CD4-positive, alpha-beta T cell treated with Interleukin-21 for 1 hour (primary cell): ENCODE results near the gene AMPH.
A peak's percentile ranks its signal among the peaks of the same experiment; 100 is the strongest.

ENCODE experiments used
- DNase-seq: peaks from one replicate; pipeline ENCODE4 v3.0.0-alpha.2; 2020

The AMPH gene

DNA sequence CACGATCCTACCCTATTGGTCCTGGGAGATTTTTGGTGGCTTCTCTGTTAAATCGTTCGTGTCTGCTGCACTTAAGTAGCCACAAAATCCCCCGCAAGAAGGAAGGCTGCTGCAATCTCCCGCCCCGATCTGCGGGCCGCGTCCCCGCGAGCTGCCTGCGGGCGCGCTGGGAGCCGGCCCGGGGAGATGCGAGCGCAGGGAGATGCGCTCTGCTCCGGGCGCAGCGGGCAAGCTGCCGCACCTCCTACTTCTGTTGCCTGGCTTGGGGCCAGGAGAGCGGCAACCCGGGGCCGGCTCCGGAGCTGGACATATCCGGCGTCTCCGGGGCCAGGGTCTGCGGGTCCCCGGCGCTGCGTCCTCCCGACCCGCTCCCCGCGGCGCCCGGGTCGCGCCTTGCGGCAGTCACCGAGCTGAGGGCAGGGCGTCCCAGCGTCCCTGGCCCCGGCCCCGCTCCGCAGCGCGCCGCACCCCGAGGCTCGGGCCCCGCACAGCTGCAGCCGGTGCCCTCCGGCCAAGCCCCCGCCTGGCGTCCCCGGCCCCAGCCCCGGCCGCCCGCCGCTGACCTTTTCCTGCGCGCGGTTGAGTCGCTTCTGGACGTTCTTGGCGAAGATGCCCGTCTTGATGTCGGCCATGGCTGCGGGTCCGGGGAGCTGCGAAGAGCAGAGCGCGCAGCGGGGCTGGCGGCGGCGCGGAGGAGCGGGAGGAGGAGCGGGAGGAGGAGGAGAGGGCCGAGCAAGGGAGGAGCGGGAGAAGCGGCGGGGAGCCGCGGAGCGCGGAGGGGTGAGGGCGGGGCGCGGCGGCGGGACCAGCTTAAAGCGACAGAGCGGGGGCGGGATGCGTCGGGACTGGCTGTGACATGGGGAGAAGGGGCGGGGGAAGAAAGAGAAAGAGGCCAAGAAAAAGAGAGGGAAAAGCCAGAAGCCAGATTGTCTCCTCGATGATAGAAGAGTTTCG is at the start of gene AMPH:
AMPH (minus strand) TSS at position 654 of the 954 bp plus-strand sequence; CDS start at position 632, 22 bp downstream.
- DNase-seq: no peak

- no peak for DNase-seq
Observed at GRCh38 chr7:38679419-38679818, 48.2 kb upstream of the AMPH start.

- no peak for DNase-seq
Observed at GRCh38 chr7:38678698-38679054, 47.5 kb upstream of the AMPH start.

- no peak for DNase-seq
Observed at GRCh38 chr7:38677981-38678697, 47.0 kb upstream of the AMPH start.

DNA sequence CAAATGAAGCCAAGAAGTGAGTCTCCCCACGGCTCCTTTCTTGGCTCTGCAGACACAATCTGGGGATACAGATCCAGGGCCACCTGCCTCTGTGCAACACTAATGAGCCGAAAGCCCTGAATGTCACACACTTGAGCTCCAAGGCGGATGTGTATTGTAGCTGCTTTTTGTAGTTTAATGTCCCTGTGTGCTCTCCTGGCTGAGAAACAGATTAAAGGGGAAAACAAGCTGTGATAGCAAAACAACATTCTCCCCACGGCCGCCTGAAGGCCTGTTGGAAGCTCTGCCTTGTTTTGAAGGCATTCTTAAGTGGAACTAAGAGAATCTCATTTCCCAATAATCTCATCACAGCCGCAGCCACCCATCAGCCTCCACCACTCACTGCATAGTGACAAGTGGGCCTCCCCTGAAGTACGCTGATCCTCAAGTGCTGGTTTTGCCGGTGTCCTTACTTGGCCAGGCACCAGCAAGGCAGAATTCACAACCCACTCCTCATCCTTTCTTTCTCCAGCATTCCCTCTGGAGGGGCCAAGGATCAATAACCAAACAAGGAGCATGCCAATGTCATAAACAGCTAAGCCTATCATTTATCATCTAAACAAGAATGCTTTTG is 44.4 kb upstream of the AMPH start:
- no peak for DNase-seq

DNA sequence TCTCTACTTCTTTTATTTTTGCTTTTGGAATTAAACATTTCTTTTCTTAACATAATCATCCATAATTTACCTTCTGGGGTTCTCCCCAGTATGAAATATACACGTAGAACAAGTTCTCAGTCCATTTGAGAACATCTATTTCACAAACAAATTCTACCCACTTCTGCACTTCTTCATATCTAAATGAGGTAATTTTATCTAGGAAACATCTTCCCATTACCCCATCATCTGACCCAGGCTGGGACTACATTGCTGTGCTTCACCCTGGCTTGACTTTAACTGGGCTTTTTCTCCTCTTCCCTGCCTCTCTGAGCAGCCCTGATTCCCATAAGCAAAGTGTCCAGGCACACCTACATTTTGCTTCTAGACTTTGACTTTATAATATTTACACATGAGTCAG is 43.3 kb upstream of the AMPH start:
- DNase-seq: no peak

DNA sequence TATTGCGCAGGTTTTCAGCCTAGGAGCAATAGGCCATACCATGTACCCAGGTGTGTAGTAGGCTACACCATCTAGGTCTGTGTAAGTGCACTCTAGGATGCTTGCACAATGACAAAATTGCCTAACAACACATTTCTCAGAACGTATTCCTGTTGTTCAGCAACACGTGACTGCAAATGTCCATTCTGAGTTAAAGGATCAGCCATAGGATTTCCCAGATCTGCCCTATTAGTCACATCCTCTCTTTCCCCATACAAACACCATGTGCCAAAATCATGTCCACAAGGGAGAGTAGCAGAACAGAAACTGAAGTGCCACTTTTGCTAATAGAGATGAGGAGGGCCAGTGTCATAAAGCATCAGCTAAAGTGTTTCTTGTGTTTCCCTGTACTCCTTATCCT is 42.6 kb upstream of the AMPH start:
- no peak for DNase-seq

- DNase-seq: no peak
Observed at GRCh38 chr7:38671911-38672905, 41.0 kb upstream of the AMPH start.

DNA sequence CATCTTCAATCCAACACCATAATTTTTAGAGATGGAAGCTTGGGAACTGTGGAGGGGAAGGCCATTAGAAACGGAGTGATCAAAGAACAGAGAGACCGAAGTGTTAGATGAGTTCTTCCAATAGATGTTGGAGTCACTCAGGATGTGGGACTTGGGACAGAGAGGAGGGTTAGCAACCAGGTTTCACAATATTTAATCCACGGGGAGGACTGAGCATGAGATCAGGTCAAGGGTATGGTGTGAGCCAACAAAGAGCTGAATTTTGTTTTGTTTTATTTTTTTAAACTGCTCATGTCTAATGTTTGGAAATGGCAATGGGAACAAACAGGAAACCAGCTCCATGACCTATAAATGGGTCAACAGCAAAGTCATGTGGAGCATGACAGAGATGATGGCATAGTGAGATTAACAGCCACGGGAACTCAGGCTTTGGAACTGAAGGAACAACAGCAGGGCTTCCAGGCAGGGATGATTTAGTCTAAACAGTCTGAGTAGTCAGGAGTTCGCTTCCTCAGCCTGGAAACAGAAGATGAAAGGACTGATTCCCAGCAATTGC is 38.9 kb upstream of the AMPH start:
- DNase-seq: no peak

DNA sequence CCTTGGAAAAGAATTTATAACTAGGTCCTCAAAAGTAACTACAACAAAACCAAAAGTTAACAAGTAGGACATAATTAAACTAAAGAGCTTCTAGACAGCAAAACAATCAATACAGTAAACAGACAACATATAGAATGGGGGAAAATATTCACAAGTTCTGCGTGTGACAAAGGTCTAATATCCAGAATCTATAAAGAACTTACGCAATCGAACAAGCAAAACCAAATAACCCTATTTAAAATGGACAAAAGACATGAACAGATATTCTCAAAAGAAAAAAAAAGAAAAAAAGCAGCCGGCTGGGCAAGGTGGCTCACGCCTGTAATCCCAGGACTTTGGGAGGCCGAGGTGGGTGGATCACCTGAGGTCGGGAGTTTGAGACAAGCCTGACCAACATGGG is 33.8 kb upstream of the AMPH start:
- no peak for DNase-seq

- peak; percentile 46 for DNase-seq
Observed at GRCh38 chr7:38660427-38661099, 29.4 kb upstream of the AMPH start.

DNA sequence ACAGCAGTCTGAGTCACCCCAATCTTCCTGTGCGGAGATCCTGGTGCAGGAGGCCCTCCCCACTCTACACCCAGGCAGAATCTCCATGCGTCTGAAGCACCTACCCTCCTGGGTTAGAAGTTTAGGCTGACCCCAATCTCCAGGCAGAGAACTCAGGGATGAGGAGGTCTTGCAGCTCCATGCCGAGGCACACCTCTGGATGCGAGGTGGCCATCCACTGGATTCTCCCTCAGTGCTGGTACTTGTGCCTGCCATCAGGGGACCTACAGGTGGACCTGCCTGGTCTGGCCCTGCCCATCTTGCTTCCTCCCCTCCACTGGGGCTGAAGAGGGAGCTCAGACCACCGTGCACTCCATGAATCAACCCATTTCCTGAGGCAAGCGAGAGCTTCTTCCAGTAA is 28.8 kb upstream of the AMPH start:
- no peak for DNase-seq

- DNase-seq: no peak
Observed at GRCh38 chr7:38658921-38659320, 27.7 kb upstream of the AMPH start.

DNA sequence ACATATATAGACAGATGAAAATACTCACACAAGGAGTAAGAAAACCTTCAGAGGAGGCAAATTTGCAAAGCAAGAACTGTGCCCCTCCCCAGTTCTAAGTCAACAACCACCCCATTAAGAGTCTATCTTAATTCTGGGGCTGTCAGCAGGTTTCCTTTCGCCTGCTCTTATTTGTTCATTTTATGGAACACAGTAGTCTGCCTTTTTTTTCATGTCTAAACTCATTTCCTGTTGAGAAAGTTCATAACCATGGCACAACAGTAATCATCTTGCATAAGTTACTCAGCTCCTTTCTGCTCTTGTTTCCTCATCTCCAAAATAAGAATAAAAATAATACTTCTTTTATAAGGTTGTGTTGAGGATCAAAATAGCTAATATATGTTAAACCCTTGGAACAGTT is 25.8 kb upstream of the AMPH start:
- DNase-seq: no peak

DNA sequence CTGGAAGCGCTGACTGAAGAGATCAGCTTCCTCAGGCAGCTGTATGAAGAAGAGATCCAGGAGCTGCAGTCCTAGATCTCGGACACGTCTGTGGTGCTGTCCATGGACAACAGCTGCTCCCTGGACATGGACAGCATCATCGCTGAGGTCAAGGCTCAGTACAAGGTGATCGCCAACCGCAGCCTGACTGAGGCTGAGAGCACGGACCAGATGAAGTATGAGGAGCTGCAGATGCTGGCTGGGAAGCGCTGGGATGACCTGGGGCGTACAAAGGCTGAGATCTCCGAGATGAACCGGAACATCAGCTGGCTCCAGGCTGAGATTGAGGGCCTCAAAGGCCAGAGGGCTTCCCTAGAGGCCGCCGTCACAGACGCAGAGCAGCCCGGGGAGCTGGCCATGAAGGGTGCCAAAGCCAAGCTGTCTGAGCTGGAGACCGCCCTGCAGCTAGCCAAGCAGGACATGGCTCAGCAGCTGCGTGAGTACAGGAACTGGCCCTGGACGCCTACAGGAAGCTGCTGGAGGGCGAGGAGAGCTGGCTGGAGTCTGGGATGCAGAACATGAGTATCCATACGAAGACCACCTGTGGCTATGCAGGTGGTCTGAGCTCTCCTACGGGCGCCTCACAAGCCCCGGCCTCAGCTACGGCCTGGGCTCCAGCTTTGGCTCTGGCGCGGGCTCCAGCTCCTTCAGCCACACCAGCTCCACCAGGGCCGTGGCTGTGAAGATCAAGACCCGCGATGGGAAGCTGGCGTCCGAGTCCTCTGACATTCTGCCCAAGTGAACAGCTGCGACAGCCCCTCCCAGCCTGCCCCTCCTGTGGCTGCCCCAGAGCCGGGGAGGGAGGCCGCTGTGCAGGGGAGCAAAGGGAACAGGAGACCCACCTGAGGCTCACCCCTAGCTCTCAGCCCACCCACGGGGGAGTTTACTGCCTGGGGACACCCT is 24.9 kb upstream of the AMPH start:
- no peak for DNase-seq

DNA sequence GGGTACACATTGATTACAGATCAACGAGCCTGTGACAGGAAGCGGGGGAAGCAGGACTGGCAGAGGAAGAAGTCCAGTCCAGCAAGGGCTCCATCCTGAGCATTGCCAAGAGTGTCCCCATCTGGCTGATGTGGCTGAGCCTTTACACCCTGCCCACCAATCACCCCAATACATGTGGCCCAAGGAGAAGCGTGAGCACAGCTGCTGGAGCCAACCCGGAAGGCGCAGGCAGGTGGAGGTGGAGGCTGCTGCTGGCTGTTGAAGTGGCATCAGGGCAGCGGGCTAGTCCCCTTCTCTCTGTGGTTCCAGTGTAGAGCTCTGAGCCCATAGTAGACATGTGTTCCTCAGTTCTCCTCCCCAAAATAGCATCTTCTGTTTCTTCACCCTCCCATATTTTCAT is 6.8 kb upstream of the AMPH start:
- DNase-seq: no peak

- DNase-seq: no peak
Observed at GRCh38 chr7:38632411-38632810, 1.2 kb upstream of the AMPH start.

- DNase-seq: no peak
Observed at GRCh38 chr7:38629651-38630510, 1.3 kb downstream of the AMPH start.

- no peak for DNase-seq
Observed at GRCh38 chr7:38628630-38629385, 2.4 kb downstream of the AMPH start.
